HepG2 (cell line): ENCODE data around the gene SAMD4B. TPM values are rescaled to one million over a fixed set of nuclear protein-coding genes. Genes with fewer than 3 reads are reported as not detected.

Source experiments
- ARNT2 ChIP-seq: sonication (generic); formaldehyde crosslinking; IDR thresholded peaks from 2 replicates; pipeline ENCODE4 v1.8.0; 2022; ENCODE audit warnings: mild to moderate bottlenecking, low read depth, missing genetic modification reagents, moderate library complexity
- BRCA1 ChIP-seq: sonication (generic); formaldehyde crosslinking; IDR thresholded peaks from 2 replicates; pipeline ENCODE4 v1.4.0; 2020; ENCODE audit warnings: missing genetic modification reagents
- NAIF1 ChIP-seq: sonication (generic); formaldehyde crosslinking; IDR thresholded peaks from 2 replicates; pipeline ENCODE4 v1.5.0; 2020; ENCODE audit warnings: mild to moderate bottlenecking, missing genetic modification reagents, borderline replicate concordance
- NFIC ChIP-seq: IDR thresholded peaks from 2 replicates; pipeline ENCODE4 v1.6.1; 2012; ENCODE audit warnings: mild to moderate bottlenecking, low read length, inconsistent platforms
- TMF1 ChIP-seq: sonication (generic); formaldehyde crosslinking; IDR thresholded peaks from 2 replicates; pipeline ENCODE4 v1.8.1; 2022; ENCODE audit warnings: low read depth, missing genetic modification reagents
- XBP1 ChIP-seq: sonication (generic); formaldehyde crosslinking; IDR thresholded peaks from 2 replicates; pipeline ENCODE4 v1.5.0; 2020; ENCODE audit warnings: missing genetic modification reagents
- ZNF232 ChIP-seq: sonication (generic); formaldehyde crosslinking; IDR thresholded peaks from 2 replicates; pipeline ENCODE4 v1.4.0; 2020; ENCODE audit warnings: missing genetic modification reagents, borderline replicate concordance
- ZNF543 ChIP-seq: sonication (generic); formaldehyde crosslinking; IDR thresholded peaks from 2 replicates; pipeline ENCODE4 v1.4.0; 2020; ENCODE audit warnings: mild to moderate bottlenecking, missing genetic modification reagents
- ZNF879 ChIP-seq: sonication (generic); formaldehyde crosslinking; IDR thresholded peaks from 2 replicates; pipeline ENCODE4 v1.8.1; 2023; ENCODE audit warnings: missing genetic modification reagents
- ZSCAN22 ChIP-seq: sonication (generic); formaldehyde crosslinking; IDR thresholded peaks from 2 replicates; pipeline ENCODE4 v1.4.0; 2020; ENCODE audit warnings: mild to moderate bottlenecking, missing genetic modification reagents
- polyA plus RNA-seq, 8 experiments: library from polyadenylated mRNA; depleted of rRNA in 3 of 8; stranded (reverse) in 7 of 8; unstranded in 1 of 8; fragments of >200 nt; fragmentation: Illumina TruSeq in 4 of 8; extraction: Trizol in 4 of 8; gene quantifications; 2 replicates each; pipeline versions ENCODE4 v1.2.1 to v1.2.3, GENCODE V29; 2011 to 2016; ENCODE audit warnings: low read depth in 4 of 8, missing spikeins in 1 of 8, mixed read lengths in 1 of 8; ENCODE audit not compliant: insufficient read depth in 1 of 8
- total RNA-seq, 5 experiments: library from RNA; depleted of rRNA; stranded (reverse); fragments of >200 nt; fragmentation: Illumina TruSeq; extraction: Trizol; gene quantifications; 2 replicates each; pipeline ENCODE4 v1.2.3, GENCODE V29; 2016; ENCODE audit warnings: low read depth in 1 of 5
- TF ChIP-seq, protein P1 (sequence below): sonication (generic); formaldehyde crosslinking; conservative IDR thresholded peaks from 2 replicates; pipeline ENCODE4 v1.8.0; 2022; ENCODE audit warnings: mild to moderate bottlenecking, moderate library complexity, missing genetic modification reagents
- TF ChIP-seq, protein P2 (sequence below), 2 experiments: sonication (generic) in 1 of 2; formaldehyde crosslinking in 1 of 2; IDR thresholded peaks; 2 replicates each; pipeline versions ENCODE4 v1.4.0 to v1.6.1; 2018 to 2020; ENCODE audit warnings: missing genetic modification reagents in 2 of 2, borderline replicate concordance in 1 of 2, low read depth in 1 of 2, mild to moderate bottlenecking in 1 of 2, missing biosample characterization in 1 of 2
- TF ChIP-seq, protein P3 (sequence below): sonication (generic); formaldehyde crosslinking; IDR thresholded peaks from 2 replicates; pipeline ENCODE4 v1.9.0; 2021; ENCODE audit warnings: mild to moderate bottlenecking, missing genetic modification reagents
- TF ChIP-seq, protein P4 (sequence below), 2 experiments: sonication (generic) in 1 of 2; formaldehyde crosslinking in 1 of 2; IDR thresholded peaks; 2 replicates each; pipeline versions ENCODE4 v1.5.1 to v1.6.1; 2011 to 2020; ENCODE audit warnings: borderline replicate concordance in 1 of 2, low read depth in 1 of 2, low read length in 1 of 2, mild to moderate bottlenecking in 1 of 2, missing genetic modification reagents in 1 of 2, moderate library complexity in 1 of 2

SAMD4B gene
- total and polyA plus RNA-seq, 2 of the 13 experiments (the other 11 are each of a cell fraction or from before 2014, with no cell fraction given) = 26.0 to 31.8 TPM

DNA sequence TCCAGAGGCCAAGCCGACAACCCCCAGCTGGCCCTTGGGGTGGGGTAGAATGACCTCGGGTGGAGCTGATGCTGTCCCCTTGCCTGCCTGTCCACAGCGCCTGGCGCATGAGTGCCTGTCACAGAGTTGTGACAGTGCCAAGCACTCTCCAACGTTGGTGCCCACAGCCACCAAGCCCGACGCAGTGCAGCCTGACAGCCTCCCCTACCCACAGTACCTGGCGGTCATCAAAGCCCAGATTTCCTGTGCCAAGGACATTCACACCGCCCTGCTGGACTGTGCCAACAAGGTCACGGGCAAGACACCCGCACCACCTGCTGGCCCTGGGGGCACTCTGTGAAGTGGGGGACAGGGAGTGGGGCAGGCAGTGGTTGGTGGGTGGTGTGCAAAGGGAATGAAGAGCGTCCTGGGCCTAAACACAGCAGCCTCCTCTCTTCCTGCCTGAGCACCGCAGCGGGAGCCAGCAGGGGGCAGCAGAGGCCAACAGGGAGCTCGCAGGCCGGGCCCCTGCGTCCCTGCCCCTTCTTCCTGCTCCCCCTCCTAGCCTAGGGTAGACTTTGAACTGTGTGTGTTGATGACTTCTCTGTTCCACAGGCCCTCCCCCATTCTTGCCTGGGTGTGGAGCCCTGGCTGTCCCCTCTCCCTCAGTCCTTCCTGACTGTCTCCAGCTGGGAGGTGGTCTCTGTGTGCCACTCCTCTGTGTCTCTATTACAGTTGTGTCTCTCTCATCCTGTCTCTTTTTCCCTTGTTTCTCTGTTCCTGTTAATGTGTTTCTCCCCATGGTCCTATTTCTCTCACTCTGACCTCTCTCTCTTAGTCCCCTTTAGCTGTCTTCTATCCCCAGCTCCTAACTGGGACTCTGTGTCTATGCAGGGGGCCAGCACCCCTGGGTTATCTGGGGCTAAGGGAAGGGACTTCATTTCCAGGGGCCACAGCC, 55.4 kb downstream of the SAMD4B start (continued):
- TF ChIP-seq ARNT2 (peak; percentile 38; the same call in 1 of the 2 replicates), NFIC (no peak), TMF1 (CRISPR knock-in tag) (no peak), ZNF543 (0 out of 2 replicates have a peak, but pooled peaks have one; percentile 21), XBP1 (CRISPR knock-in tag) (no peak), BRCA1 (CRISPR knock-in tag) (no peak), ZNF232 (CRISPR knock-in tag) (no peak; the same call in 1 of the 2 replicates), NAIF1 (CRISPR knock-in tag) (no peak), ZSCAN22 (CRISPR knock-in tag) (0 out of 2 replicates have a peak, but pooled peaks have one; percentile 19), ZNF879 (no peak)
- TF ChIP-seq, protein P1, sequence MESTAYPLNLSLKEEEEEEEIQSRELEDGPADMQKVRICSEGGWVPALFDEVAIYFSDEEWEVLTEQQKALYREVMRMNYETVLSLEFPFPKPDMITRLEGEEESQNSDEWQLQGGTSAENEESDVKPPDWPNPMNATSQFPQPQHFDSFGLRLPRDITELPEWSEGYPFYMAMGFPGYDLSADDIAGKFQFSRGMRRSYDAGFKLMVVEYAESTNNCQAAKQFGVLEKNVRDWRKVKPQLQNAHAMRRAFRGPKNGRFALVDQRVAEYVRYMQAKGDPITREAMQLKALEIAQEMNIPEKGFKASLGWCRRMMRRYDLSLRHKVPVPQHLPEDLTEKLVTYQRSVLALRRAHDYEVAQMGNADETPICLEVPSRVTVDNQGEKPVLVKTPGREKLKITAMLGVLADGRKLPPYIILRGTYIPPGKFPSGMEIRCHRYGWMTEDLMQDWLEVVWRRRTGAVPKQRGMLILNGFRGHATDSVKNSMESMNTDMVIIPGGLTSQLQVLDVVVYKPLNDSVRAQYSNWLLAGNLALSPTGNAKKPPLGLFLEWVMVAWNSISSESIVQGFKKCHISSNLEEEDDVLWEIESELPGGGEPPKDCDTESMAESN = no peak
- TF ChIP-seq, protein P2, sequence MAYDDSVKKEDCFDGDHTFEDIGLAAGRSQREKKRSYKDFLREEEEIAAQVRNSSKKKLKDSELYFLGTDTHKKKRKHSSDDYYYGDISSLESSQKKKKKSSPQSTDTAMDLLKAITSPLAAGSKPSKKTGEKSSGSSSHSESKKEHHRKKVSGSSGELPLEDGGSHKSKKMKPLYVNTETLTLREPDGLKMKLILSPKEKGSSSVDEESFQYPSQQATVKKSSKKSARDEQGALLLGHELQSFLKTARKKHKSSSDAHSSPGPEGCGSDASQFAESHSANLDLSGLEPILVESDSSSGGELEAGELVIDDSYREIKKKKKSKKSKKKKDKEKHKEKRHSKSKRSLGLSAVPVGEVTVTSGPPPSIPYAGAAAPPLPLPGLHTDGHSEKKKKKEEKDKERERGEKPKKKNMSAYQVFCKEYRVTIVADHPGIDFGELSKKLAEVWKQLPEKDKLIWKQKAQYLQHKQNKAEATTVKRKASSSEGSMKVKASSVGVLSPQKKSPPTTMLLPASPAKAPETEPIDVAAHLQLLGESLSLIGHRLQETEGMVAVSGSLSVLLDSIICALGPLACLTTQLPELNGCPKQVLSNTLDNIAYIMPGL (CRISPR knock-in tag; IDR thresholded peaks at IDR 0.05; ENCODE audit: borderline replicate concordance in 1 of 2, low read depth in 1 of 2) = peak; percentile 89 to 99
- TF ChIP-seq, protein P3, sequence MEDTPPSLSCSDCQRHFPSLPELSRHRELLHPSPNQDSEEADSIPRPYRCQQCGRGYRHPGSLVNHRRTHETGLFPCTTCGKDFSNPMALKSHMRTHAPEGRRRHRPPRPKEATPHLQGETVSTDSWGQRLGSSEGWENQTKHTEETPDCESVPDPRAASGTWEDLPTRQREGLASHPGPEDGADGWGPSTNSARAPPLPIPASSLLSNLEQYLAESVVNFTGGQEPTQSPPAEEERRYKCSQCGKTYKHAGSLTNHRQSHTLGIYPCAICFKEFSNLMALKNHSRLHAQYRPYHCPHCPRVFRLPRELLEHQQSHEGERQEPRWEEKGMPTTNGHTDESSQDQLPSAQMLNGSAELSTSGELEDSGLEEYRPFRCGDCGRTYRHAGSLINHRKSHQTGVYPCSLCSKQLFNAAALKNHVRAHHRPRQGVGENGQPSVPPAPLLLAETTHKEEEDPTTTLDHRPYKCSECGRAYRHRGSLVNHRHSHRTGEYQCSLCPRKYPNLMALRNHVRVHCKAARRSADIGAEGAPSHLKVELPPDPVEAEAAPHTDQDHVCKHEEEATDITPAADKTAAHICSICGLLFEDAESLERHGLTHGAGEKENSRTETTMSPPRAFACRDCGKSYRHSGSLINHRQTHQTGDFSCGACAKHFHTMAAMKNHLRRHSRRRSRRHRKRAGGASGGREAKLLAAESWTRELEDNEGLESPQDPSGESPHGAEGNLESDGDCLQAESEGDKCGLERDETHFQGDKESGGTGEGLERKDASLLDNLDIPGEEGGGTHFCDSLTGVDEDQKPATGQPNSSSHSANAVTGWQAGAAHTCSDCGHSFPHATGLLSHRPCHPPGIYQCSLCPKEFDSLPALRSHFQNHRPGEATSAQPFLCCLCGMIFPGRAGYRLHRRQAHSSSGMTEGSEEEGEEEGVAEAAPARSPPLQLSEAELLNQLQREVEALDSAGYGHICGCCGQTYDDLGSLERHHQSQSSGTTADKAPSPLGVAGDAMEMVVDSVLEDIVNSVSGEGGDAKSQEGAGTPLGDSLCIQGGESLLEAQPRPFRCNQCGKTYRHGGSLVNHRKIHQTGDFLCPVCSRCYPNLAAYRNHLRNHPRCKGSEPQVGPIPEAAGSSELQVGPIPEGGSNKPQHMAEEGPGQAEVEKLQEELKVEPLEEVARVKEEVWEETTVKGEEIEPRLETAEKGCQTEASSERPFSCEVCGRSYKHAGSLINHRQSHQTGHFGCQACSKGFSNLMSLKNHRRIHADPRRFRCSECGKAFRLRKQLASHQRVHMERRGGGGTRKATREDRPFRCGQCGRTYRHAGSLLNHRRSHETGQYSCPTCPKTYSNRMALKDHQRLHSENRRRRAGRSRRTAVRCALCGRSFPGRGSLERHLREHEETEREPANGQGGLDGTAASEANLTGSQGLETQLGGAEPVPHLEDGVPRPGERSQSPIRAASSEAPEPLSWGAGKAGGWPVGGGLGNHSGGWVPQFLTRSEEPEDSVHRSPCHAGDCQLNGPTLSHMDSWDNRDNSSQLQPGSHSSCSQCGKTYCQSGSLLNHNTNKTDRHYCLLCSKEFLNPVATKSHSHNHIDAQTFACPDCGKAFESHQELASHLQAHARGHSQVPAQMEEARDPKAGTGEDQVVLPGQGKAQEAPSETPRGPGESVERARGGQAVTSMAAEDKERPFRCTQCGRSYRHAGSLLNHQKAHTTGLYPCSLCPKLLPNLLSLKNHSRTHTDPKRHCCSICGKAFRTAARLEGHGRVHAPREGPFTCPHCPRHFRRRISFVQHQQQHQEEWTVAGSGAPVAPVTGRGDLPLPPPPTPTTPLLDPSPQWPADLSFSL (CRISPR knock-in tag) = no peak; the same call in 1 of the 2 replicates
- TF ChIP-seq, protein P4, sequence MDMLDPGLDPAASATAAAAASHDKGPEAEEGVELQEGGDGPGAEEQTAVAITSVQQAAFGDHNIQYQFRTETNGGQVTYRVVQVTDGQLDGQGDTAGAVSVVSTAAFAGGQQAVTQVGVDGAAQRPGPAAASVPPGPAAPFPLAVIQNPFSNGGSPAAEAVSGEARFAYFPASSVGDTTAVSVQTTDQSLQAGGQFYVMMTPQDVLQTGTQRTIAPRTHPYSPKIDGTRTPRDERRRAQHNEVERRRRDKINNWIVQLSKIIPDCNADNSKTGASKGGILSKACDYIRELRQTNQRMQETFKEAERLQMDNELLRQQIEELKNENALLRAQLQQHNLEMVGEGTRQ (IDR thresholded peaks at IDR 0.05; ENCODE audit: low read depth, low read length) = no peak
- TF ChIP-seq, protein P4 (CRISPR knock-in tag; IDR thresholded peaks at IDR 0.05; ENCODE audit: borderline replicate concordance) = no peak; the same call in 1 of the 2 replicates
